Astrocyte (in vitro differentiated cells and primary cell): ENCODE results near the gene HIC2. TPM values are rescaled to one million over a fixed set of nuclear protein-coding genes. Genes with fewer than 3 reads are reported as not detected.
"Not testable (repeated sequence)": the region's sequence is repeated elsewhere in the genome, so short reads cannot be mapped to it uniquely, and the experiment has no call there.

Experiments
- DNase-seq: peaks from one replicate; pipeline ENCODE4 v3.0.0-alpha.2; 2010; ENCODE audit warnings: low read depth
- FAIRE-seq: peaks from 2 replicates; lab custom pipeline; 2011; peaks lifted over from hg19 to GRCh38; lab: Jason Lieb, UNC
- H2AFZ ChIP-seq: 2 replicates; pipeline ENCODE4 v1.6.0; 2012; ENCODE audit warnings: low read depth, low read length, inconsistent platforms
- H3K27ac ChIP-seq: 2 replicates; pipeline ENCODE4 v1.5.1; 2011; ENCODE audit warnings: low read depth, low read length, inconsistent platforms
- H3K27me3 ChIP-seq: 2 replicates; pipeline ENCODE4 v1.6.0; 2011; ENCODE audit warnings: low read length, inconsistent platforms; ENCODE audit not compliant: insufficient read depth
- H3K36me3 ChIP-seq: 2 replicates; pipeline ENCODE4 v1.5.1; 2011; ENCODE audit warnings: low read length, inconsistent platforms; ENCODE audit not compliant: insufficient read depth
- H3K4me1 ChIP-seq: 2 replicates; pipeline ENCODE4 v1.5.1; 2011; ENCODE audit warnings: low read length, inconsistent platforms; ENCODE audit not compliant: insufficient read depth
- H3K4me2 ChIP-seq: 2 replicates; pipeline ENCODE4 v1.6.0; 2012; ENCODE audit warnings: low read length, inconsistent platforms
- H3K4me3 ChIP-seq: 2 replicates; pipeline ENCODE4 v1.5.1; 2011; ENCODE audit warnings: low read depth, mild to moderate bottlenecking, low read length, inconsistent platforms; ENCODE audit not compliant: insufficient read depth
- H3K79me2 ChIP-seq: 2 replicates; pipeline ENCODE4 v1.6.0; 2012; ENCODE audit warnings: mild to moderate bottlenecking, low read length, inconsistent platforms; ENCODE audit not compliant: insufficient read depth
- H3K9ac ChIP-seq: 2 replicates; pipeline ENCODE4 v1.6.0; 2012; ENCODE audit warnings: mild to moderate bottlenecking, low read length, inconsistent platforms
- H3K9me3 ChIP-seq: 2 replicates; pipeline ENCODE4 v1.5.1; 2012; ENCODE audit warnings: low read depth, mild to moderate bottlenecking, low read length, inconsistent platforms; ENCODE audit not compliant: insufficient read depth
- H4K20me1 ChIP-seq: 2 replicates; pipeline ENCODE4 v1.6.0; 2012; ENCODE audit warnings: low read length, inconsistent platforms; ENCODE audit not compliant: insufficient read depth
- H3K27ac Mint-ChIP-seq: one replicate; pipeline ENCODE4 v1.8.0; 2021; ENCODE audit warnings: mild to moderate bottlenecking, mixed read lengths; ENCODE audit not compliant: unreplicated experiment
- H3K27me3 Mint-ChIP-seq: one replicate; pipeline ENCODE4 v1.8.0; 2021; ENCODE audit warnings: low read depth, mixed read lengths; ENCODE audit not compliant: unreplicated experiment
- H3K36me3 Mint-ChIP-seq: one replicate; pipeline ENCODE4 v1.8.0; 2021; ENCODE audit warnings: low read depth, mixed read lengths; ENCODE audit not compliant: unreplicated experiment
- H3K4me1 Mint-ChIP-seq: one replicate; pipeline ENCODE4 v1.8.0; 2021; ENCODE audit warnings: low read depth, mixed read lengths; ENCODE audit not compliant: unreplicated experiment
- H3K4me3 Mint-ChIP-seq: one replicate; pipeline ENCODE4 v1.8.0; 2021; ENCODE audit warnings: mild to moderate bottlenecking, moderate library complexity, mixed read lengths; ENCODE audit not compliant: unreplicated experiment
- H3K9me3 Mint-ChIP-seq: one replicate; pipeline ENCODE4 v1.8.0; 2021; ENCODE audit warnings: mild to moderate bottlenecking, mixed read lengths; ENCODE audit not compliant: unreplicated experiment
- total RNA-seq: library from RNA; stranded (reverse); gene quantifications from 2 replicates; pipeline ENCODE4 v1.2.1, GENCODE V29; 2021

HIC2 gene
- total RNA-seq, 1 donor from 2014 or later = 21.4 TPM

GRCh38 chr22:21389480-21389879, 27.7 kb upstream of the HIC2 start:
- not testable (repeated sequence) for H3K36me3 Mint-ChIP-seq, H3K27me3 Mint-ChIP-seq, H3K9ac ChIP-seq, H3K27me3 ChIP-seq, H3K4me2 ChIP-seq, H3K9me3 Mint-ChIP-seq, H3K9me3 ChIP-seq, H3K27ac ChIP-seq, H3K4me1 Mint-ChIP-seq, H3K27ac Mint-ChIP-seq, H2AFZ ChIP-seq, H3K4me1 ChIP-seq, H3K4me3 ChIP-seq, H4K20me1 ChIP-seq, FAIRE-seq, DNase-seq, H3K4me3 Mint-ChIP-seq, H3K79me2 ChIP-seq, H3K36me3 ChIP-seq

GRCh38 chr22:21390013-21390412, 27.2 kb upstream of the HIC2 start:
- not testable (repeated sequence) for H3K4me1 Mint-ChIP-seq, H3K9me3 Mint-ChIP-seq, H3K4me3 ChIP-seq, H3K27ac Mint-ChIP-seq, H3K27me3 Mint-ChIP-seq, H3K4me1 ChIP-seq, FAIRE-seq, H3K36me3 Mint-ChIP-seq, H4K20me1 ChIP-seq, H3K27ac ChIP-seq, H3K79me2 ChIP-seq, H2AFZ ChIP-seq, H3K4me2 ChIP-seq, H3K4me3 Mint-ChIP-seq, H3K36me3 ChIP-seq, H3K27me3 ChIP-seq, H3K9me3 ChIP-seq, H3K9ac ChIP-seq, DNase-seq

GRCh38 chr22:21394613-21395012, 22.6 kb upstream of the HIC2 start:
- H3K4me2 ChIP-seq, FAIRE-seq, H3K36me3 Mint-ChIP-seq, H3K27me3 ChIP-seq, H3K27me3 Mint-ChIP-seq, H3K4me1 Mint-ChIP-seq, H3K9me3 Mint-ChIP-seq, H3K27ac ChIP-seq, H3K9me3 ChIP-seq, H3K9ac ChIP-seq, DNase-seq, H4K20me1 ChIP-seq, H3K4me3 Mint-ChIP-seq, H2AFZ ChIP-seq, H3K4me1 ChIP-seq, H3K4me3 ChIP-seq, H3K27ac Mint-ChIP-seq, H3K79me2 ChIP-seq, H3K36me3 ChIP-seq: not testable (repeated sequence)

GRCh38 chr22:21401197-21401969, 15.8 kb upstream of the HIC2 start:
- H3K27ac ChIP-seq, H3K27ac Mint-ChIP-seq, H3K4me1 Mint-ChIP-seq, H3K4me2 ChIP-seq, H3K79me2 ChIP-seq, H2AFZ ChIP-seq, H3K4me3 ChIP-seq, H3K9me3 Mint-ChIP-seq, H3K36me3 ChIP-seq, FAIRE-seq, DNase-seq, H3K36me3 Mint-ChIP-seq, H3K4me1 ChIP-seq, H3K27me3 Mint-ChIP-seq, H3K27me3 ChIP-seq, H3K4me3 Mint-ChIP-seq, H3K9me3 ChIP-seq, H3K9ac ChIP-seq, H4K20me1 ChIP-seq: not testable (repeated sequence)

GRCh38 chr22:21402763-21403314, 14.3 kb upstream of the HIC2 start:
- not testable (repeated sequence) for H3K9me3 Mint-ChIP-seq, FAIRE-seq, H3K27me3 Mint-ChIP-seq

GRCh38 chr22:21407139-21407538, 10.0 kb upstream of the HIC2 start:
- not testable (repeated sequence) for H3K36me3 ChIP-seq, H3K4me1 ChIP-seq, H3K9me3 Mint-ChIP-seq, H3K4me3 ChIP-seq, H3K79me2 ChIP-seq, H2AFZ ChIP-seq, H3K27ac ChIP-seq, H3K4me1 Mint-ChIP-seq, H3K9me3 ChIP-seq, H3K9ac ChIP-seq, H3K4me2 ChIP-seq, FAIRE-seq, H3K36me3 Mint-ChIP-seq, H3K4me3 Mint-ChIP-seq, H3K27me3 ChIP-seq, H3K27me3 Mint-ChIP-seq, H4K20me1 ChIP-seq, H3K27ac Mint-ChIP-seq, DNase-seq

More at GRCh38 chr22:21402763-21403314, 14.3 kb upstream of the HIC2 start:
- H3K4me1 Mint-ChIP-seq, H3K4me3 Mint-ChIP-seq, H3K36me3 ChIP-seq, H3K4me3 ChIP-seq, H3K9me3 ChIP-seq, H3K9ac ChIP-seq, H3K4me1 ChIP-seq, H3K4me2 ChIP-seq, H2AFZ ChIP-seq, H4K20me1 ChIP-seq, H3K27ac ChIP-seq, H3K27me3 ChIP-seq, DNase-seq, H3K36me3 Mint-ChIP-seq, H3K27ac Mint-ChIP-seq, H3K79me2 ChIP-seq: not testable (repeated sequence)
